Measurements from ENCODE around the gene SPACA4. TPM values are rescaled to one million over a fixed set of nuclear protein-coding genes. Genes with fewer than 3 reads are reported as not detected.

SPACA4 gene
- total RNA-seq, 1 experiment from 2014 or later: not detected

DNA sequence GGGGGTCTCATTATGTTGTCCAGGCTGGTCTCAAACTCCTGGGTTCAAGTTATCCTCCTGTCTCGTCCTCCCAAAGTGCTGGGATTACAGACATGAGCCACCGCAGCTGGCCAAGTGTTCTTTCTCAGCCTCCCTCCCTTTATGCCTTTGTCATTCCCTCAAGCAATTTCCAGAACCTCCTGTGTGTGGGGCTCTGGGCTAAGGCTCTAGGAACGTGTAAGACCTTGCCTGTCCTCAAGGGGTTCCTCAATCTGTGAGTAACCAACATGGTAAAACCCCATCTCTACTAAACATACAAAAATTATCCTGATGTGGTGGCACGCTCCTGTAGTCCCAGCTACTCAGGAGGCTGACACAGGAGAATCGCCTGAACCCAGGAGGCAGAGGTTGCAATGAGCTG lies 15.5 kb upstream of the SPACA4 start:
- Histone ChIP-seq H3F3A (ENCODE audit: insufficient read depth, low read depth) (peaks cover 23% of the 10 kb centered on the region), H3K4me2 (no peak overlapping the region), H2AFZ (no peak overlapping the region), H3K4me3 (no peak overlapping the region), H3K79me2 (ENCODE audit: low read depth) (no peaks in the 10 kb centered on the region), H3K9me3 (ENCODE audit: insufficient read depth, low read depth) (no peaks in the 10 kb centered on the region), H3K27ac (no peak overlapping the region), H3K9me2 (ENCODE audit: insufficient read depth) (no peaks in the 10 kb centered on the region), H3K27me3 (ENCODE audit: insufficient read depth, low read depth) (no peaks in the 10 kb centered on the region), H4K20me1 (ENCODE audit: insufficient read depth) (no peaks in the 10 kb centered on the region), H3K36me3 (ENCODE audit: low read depth) (no peaks in the 10 kb centered on the region), H3K4me1 (replicated peaks; ENCODE audit: insufficient read depth) (peaks cover 10% of the 10 kb centered on the region)
- TF ChIP-seq, protein P1, sequence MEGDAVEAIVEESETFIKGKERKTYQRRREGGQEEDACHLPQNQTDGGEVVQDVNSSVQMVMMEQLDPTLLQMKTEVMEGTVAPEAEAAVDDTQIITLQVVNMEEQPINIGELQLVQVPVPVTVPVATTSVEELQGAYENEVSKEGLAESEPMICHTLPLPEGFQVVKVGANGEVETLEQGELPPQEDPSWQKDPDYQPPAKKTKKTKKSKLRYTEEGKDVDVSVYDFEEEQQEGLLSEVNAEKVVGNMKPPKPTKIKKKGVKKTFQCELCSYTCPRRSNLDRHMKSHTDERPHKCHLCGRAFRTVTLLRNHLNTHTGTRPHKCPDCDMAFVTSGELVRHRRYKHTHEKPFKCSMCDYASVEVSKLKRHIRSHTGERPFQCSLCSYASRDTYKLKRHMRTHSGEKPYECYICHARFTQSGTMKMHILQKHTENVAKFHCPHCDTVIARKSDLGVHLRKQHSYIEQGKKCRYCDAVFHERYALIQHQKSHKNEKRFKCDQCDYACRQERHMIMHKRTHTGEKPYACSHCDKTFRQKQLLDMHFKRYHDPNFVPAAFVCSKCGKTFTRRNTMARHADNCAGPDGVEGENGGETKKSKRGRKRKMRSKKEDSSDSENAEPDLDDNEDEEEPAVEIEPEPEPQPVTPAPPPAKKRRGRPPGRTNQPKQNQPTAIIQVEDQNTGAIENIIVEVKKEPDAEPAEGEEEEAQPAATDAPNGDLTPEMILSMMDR (conservative IDR thresholded peaks at IDR 0.05): peak; percentile 31; the same call in 1 of the 2 replicates
- TF ChIP-seq EZH2 (IDR thresholded peaks at IDR 0.05; ENCODE audit: low read depth): no peak
- BruUV-seq (replicated peaks): no TSS peak
- intact Hi-C loops (cut with micrococcal nuclease; ENCODE audit: unreplicated experiment): no loop called here
- no peak for DNase-seq
- CTCF ChIA-PET: interaction anchor here (0.5 kb wide), 1 partner anchor 98 kb away, joined by 17 read pairs; no protein-coding TSS in a partner anchor
- POLR2A ChIA-PET (ENCODE audit: unreplicated experiment): no interaction called here

DNA sequence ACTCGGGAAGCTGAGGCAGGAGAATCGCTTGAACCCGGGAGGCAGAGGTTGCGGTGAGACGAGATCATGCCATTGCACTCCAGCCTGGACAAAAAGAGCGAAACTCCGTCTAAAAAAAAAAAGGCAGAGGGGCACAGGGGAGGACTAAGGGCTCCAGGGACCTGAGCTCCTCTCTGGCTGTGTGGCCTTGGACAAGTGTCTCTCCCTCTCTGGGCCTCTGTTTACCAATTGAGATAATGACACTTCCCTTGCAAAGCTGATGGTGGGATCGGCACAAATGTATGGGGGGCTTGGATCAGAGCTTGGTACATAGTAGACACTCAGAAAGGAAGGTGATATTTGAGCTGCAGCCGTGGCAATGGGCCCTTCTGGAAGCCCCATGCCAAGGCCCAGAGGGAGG lies 11.4 kb upstream of the SPACA4 start:
- POLR2A ChIA-PET (ENCODE audit: unreplicated experiment): no interaction called here
- Histone ChIP-seq H3K4me2 (no peak overlapping the region), H4K20me1 (ENCODE audit: insufficient read depth) (no peaks in the 10 kb centered on the region), H3K79me2 (ENCODE audit: low read depth) (no peaks in the 10 kb centered on the region), H2AFZ (no peak overlapping the region), H3K27me3 (ENCODE audit: insufficient read depth, low read depth) (no peaks in the 10 kb centered on the region), H3K36me3 (ENCODE audit: low read depth) (no peaks in the 10 kb centered on the region), H3K4me1 (replicated peaks; ENCODE audit: insufficient read depth) (no peaks in the 10 kb centered on the region), H3K4me3 (no peak overlapping the region), H3K27ac (no peak overlapping the region), H3F3A (ENCODE audit: insufficient read depth, low read depth) (peaks cover 5% of the 10 kb centered on the region; the same call in 1 of the 2 replicates), H3K9me2 (ENCODE audit: insufficient read depth) (no peaks in the 10 kb centered on the region), H3K9me3 (ENCODE audit: insufficient read depth, low read depth) (no peaks in the 10 kb centered on the region)
- CTCF ChIA-PET: interaction anchor here (0.6 kb wide), 1 partner anchor 14 kb away, joined by 3 read pairs; no protein-coding TSS in a partner anchor
- TF ChIP-seq EZH2 (IDR thresholded peaks at IDR 0.05; ENCODE audit: low read depth): no peak
- TF ChIP-seq, protein P1 (conservative IDR thresholded peaks at IDR 0.05): no peak
- BruUV-seq (replicated peaks): no TSS peak
- no peak for DNase-seq
- intact Hi-C loops (cut with micrococcal nuclease; ENCODE audit: unreplicated experiment): no loop called here

DNA sequence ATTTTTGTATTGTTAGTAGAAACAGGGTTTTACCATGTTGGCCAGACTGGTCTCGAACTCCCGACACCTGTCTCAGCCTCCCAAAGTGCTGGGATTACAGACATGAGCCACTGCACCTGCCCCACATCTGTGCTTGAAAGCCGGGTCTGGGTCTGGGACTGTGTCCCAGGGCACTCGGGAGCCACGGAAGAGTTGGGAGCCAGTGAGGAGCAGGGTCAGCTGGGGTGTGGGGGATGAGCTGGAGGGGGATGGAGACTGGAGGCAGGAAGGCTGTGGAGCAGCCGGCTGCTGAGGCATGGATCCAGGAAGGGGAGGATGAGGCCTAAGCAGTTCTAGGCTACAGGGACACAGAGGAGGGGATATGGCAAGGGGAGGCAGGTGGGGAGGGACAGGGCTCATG lies 10.7 kb upstream of the SPACA4 start:
- Histone ChIP-seq H3K4me2 (no peak overlapping the region), H3K4me1 (replicated peaks; ENCODE audit: insufficient read depth) (no peaks in the 10 kb centered on the region), H2AFZ (no peak overlapping the region), H3F3A (ENCODE audit: insufficient read depth, low read depth) (peaks cover 5% of the 10 kb centered on the region; the same call in 1 of the 2 replicates), H3K9me3 (ENCODE audit: insufficient read depth, low read depth) (no peaks in the 10 kb centered on the region), H3K36me3 (ENCODE audit: low read depth) (no peaks in the 10 kb centered on the region), H3K79me2 (ENCODE audit: low read depth) (no peaks in the 10 kb centered on the region), H3K9me2 (ENCODE audit: insufficient read depth) (no peaks in the 10 kb centered on the region), H4K20me1 (ENCODE audit: insufficient read depth) (no peaks in the 10 kb centered on the region), H3K27me3 (ENCODE audit: insufficient read depth, low read depth) (no peaks in the 10 kb centered on the region), H3K27ac (no peak overlapping the region), H3K4me3 (no peak overlapping the region)
- POLR2A ChIA-PET (ENCODE audit: unreplicated experiment): no interaction called here
- CTCF ChIA-PET: no interaction called here
- intact Hi-C loops (cut with micrococcal nuclease; ENCODE audit: unreplicated experiment): no loop called here
- TF ChIP-seq EZH2 (IDR thresholded peaks at IDR 0.05; ENCODE audit: low read depth): no peak
- TF ChIP-seq, protein P1 (conservative IDR thresholded peaks at IDR 0.05): no peak
- BruUV-seq (replicated peaks): no TSS peak
- no peak for DNase-seq
